Cardiac septum (tissue), 1 donor: ENCODE measurements around the gene DMAC2. TPM values are rescaled to one million over a fixed set of nuclear protein-coding genes. Genes with fewer than 3 reads are reported as not detected.

Experiments used
- total RNA-seq: library from RNA; stranded (reverse); fragmentation: NEBNext Ultra II Directional; extraction: Animal tissue kit (Norgen Biotek cat#: 25700); gene quantifications from one replicate; pipeline ENCODE4 v1.2.1, GENCODE V29; 2021
- donor health status: DM: no; HTN: no; CAD: no.

DMAC2 gene
- total RNA-seq, 1 donor from 2014 or later = 84.4 TPM

Other genes starting within 250 kb of the DMAC2 start
- gene CYP2S1, start 246.7 kb downstream of the DMAC2 start, total RNA-seq = 0.48 TPM
- gene AXL, start 220.7 kb downstream of the DMAC2 start, total RNA-seq = 13.0 TPM
- 109 TPM for gene HNRNPUL1, start 175.5 kb downstream of the DMAC2 start, total RNA-seq
- 17.0 TPM for gene CCDC97, start 129.7 kb downstream of the DMAC2 start, total RNA-seq
- gene TGFB1, start 86.0 kb downstream of the DMAC2 start, total RNA-seq = 26.4 TPM
- gene B9D2, start 75.8 kb downstream of the DMAC2 start, total RNA-seq = 1.9 TPM
- 2.9 TPM for gene TMEM91, start 63.4 kb downstream of the DMAC2 start, total RNA-seq
- gene EXOSC5, start 42.6 kb downstream of the DMAC2 start, total RNA-seq = 9.0 TPM
- gene BCKDHA, start 42.1 kb downstream of the DMAC2 start, total RNA-seq = 36.9 TPM
- gene B3GNT8, start 12.5 kb downstream of the DMAC2 start, total RNA-seq = 3.9 TPM
- gene ERICH4, start 3.2 kb upstream of the DMAC2 start, total RNA-seq = not detected
- gene CEACAM21, start 136.3 kb upstream of the DMAC2 start, total RNA-seq = 0.27 TPM
- 0.51 TPM for gene CEACAM4, start 187.2 kb upstream of the DMAC2 start, total RNA-seq
- not detected for gene CEACAM7, start 248.4 kb upstream of the DMAC2 start, total RNA-seq